Measurements from ENCODE around the gene GPSM1.

Gene GPSM1

DNA sequence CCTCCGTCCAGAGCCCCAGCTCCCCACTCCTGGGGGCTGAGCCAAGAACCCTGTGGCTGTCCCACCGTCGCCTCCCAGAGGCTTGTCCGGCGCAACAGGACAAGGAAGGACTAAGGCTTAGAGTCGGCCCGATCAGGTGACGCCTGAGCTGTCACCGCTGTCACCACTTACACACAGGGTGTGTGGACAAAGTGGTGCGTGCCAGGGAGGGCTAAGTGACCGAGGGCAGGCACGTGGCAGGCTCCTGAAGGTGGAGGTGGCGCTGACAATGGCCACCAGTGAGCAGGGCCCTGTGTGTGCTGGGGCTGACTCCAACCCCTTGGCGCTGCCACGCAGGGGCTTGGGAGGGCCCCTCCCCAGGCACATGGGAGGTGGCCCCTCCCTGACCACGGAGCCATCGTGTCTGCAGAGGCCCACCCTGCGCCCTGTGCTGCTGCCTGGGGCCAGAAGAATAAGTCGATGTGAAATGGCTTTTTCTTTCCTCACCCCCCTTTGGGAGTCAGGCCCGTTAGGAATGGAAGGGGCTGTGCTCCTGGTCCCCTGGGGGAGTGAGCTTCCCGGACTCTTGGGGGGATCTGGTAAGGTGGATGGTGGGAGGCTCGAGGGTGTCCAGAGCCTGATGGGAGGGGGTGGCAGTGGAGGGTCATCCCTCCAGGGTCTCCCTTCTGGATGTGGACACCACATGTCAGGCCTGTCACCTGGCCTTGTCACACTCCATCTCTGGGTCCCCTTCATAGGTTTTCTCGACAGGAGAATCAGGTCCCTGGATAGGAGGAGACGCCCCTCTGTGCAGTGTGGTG is 2.6 kb upstream of the GPSM1 start:
- FAIRE-seq (no peak), DNase-seq (ENCODE audit: insufficient read length, low spot score) (no peak)
- no peak for TF ChIP-seq POLR2A (IDR thresholded peaks at IDR 0.05; ENCODE audit: low read depth, low read length)

DNA sequence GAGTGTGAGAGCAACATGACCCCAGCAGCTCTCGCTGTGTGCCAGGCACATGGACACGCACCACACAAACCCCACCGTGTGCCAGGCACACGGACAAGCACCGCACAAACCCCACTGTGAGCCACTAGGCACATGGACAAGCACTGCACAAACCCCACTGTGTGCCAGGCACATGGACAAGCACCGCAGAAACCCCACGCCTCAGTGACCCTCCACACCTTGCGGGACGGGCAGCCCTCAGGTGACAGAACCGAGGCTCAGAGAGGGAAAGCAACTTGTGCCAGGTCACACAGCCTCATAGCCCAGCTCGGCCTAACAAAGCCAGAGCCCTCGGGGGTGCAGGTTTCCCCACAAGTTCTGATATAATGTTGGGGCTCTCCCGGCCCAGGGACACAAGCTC is 2.0 kb upstream of the GPSM1 start:
- FAIRE-seq, result no peak
- no peak for DNase-seq (ENCODE audit: insufficient read length, low spot score)
- no peak for TF ChIP-seq POLR2A (IDR thresholded peaks at IDR 0.05; ENCODE audit: low read depth, low read length)

DNA sequence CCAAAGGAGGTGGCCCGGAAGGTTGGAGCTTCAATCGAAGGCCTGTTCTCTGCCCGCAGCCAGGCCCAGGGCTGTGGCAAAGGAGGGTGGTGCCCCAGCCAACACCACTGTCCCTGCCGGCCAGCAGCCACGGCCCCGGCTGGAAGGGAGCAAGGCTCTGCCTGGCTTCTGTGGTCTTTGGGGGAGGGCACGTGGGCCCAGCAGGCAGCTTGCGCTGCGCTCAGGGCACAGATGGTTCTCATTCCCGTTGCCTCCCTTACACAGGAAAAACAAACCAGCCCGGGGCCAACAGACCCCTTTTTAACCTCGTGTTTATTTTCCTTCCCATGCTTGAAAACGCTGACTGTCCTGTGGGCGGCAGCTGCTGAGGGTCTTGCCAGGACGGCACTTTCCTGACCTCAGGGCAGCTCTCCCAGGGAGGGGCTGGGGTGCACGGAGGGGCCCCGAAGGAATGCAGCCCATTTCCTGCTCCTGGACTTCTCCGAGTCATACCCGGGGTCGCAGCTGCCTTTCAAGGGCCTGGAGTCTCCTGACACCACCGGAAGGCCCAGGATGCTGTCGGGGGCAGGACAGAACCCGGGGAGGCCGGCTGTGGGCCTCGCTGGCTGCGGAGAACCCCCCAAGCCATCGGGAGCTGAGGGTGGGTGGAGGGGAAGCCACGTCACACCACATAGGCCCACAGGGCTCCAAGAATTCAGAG is 1.1 kb upstream of the GPSM1 start:
- no peak for DNase-seq (ENCODE audit: insufficient read length, low spot score)
- no peak for TF ChIP-seq POLR2A (IDR thresholded peaks at IDR 0.05; ENCODE audit: low read depth, low read length)
- no peak for FAIRE-seq

DNA sequence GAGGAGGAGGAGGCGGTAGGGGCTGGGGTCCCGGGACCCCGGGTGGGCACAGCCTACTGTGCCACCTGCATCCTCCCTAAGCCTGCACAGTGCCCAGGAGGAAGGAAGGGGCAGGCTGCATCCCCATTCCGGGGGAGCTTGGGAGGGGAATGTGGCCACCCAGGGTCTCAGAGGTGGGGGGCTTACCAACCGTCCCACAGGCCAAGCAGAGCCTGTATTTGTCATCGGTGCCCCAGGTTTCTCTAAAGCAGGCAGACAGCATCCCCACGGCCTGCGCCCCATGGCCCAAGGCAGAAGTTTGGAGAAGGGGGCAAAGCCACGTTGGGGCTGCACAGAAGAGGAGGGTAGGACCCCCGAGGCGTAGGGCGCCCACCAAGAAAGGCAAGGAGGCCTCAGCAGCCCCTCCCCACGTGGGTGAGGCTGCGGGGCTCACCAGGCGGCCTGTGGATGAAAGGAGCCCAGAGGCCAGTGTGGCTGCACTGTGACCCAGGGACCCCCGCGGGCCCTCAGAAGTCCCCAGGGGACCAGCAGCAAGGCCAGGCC is 507 bp upstream of the GPSM1 start:
- FAIRE-seq (no peak), DNase-seq (ENCODE audit: insufficient read length, low spot score) (no peak)
- TF ChIP-seq POLR2A (IDR thresholded peaks at IDR 0.05; ENCODE audit: low read depth, low read length), result no peak

GRCh38 chr9:136328011-136328621 is 777 bp downstream of the GPSM1 start:
- no peak for TF ChIP-seq POLR2A (IDR thresholded peaks at IDR 0.05; ENCODE audit: low read depth, low read length)
- DNase-seq (ENCODE audit: insufficient read length, low spot score), result no peak
- FAIRE-seq, result no peak

- FAIRE-seq (no peak), DNase-seq (ENCODE audit: insufficient read length, low spot score) (no peak)
- TF ChIP-seq POLR2A (IDR thresholded peaks at IDR 0.05; ENCODE audit: low read depth, low read length), result no peak
Measured at GRCh38 chr9:136328622-136329041, 1.3 kb downstream of the GPSM1 start.

GRCh38 chr9:136329211-136329627 is 1.9 kb downstream of the GPSM1 start:
- FAIRE-seq (no peak), DNase-seq (ENCODE audit: insufficient read length, low spot score) (no peak)
- no peak for TF ChIP-seq POLR2A (IDR thresholded peaks at IDR 0.05; ENCODE audit: low read depth, low read length)

GRCh38 chr9:136329636-136330405 is 2.5 kb downstream of the GPSM1 start:
- FAIRE-seq (no peak), DNase-seq (ENCODE audit: insufficient read length, low spot score) (no peak)
- no peak for TF ChIP-seq POLR2A (IDR thresholded peaks at IDR 0.05; ENCODE audit: low read depth, low read length)

GRCh38 chr9:136330406-136330990 is 3.2 kb downstream of the GPSM1 start:
- TF ChIP-seq POLR2A (IDR thresholded peaks at IDR 0.05; ENCODE audit: low read depth, low read length), result no peak
- no peak for FAIRE-seq

GRCh38 chr9:136331030-136331429 is 3.7 kb downstream of the GPSM1 start:
- no peak for TF ChIP-seq POLR2A (IDR thresholded peaks at IDR 0.05; ENCODE audit: low read depth, low read length)
- no peak for FAIRE-seq
- no peak for DNase-seq (ENCODE audit: insufficient read length, low spot score)

More at GRCh38 chr9:136330406-136330990, 3.2 kb downstream of the GPSM1 start:
- DNase-seq (ENCODE audit: insufficient read length, low spot score), result no peak

DNA sequence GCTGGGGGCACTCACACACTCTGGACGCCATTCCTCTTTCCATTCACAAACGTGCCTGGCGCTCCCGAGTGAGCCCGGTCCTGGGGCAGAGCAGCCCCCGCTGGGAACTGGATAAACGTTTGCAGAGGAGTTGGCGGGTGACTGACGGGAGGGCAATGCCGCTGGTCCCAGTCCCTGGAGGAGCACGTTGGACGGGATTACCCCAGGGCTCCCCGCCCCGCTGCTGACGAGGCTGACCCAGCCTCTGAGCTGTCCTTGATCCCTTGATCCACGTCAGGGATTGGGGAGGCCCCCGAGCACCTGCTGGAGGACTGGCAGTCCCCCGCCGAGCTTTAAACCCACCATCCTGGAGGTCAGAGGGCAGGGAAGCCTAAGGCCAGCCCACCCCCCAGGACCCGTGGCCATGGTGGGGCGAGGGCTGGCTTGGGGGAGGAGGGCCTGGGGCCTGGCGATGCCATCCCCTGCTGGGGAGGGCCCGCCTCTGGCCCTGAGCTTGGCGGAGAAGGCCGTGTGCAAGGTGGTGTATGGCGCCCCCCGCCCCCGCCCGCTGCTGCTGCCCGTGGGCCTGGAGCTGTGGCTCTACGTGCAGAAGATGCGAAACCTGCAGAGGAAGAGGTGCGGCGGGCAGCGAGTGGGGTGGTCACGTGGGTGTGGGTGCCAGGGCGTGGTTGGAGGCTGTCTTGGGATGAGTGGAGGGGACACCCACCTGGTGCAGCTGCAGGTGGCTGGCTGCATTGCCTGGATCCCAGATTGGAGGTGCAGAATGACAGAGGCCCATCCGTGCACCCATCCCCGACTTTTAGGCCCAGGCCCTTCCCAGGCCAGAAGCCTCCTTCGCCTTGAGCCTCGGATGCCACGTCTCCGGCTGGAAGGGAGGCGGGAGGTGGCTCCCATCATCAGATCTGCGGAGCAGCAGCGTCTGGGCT is 4.5 kb downstream of the GPSM1 start:
- TF ChIP-seq POLR2A (IDR thresholded peaks at IDR 0.05; ENCODE audit: low read depth, low read length), result no peak
- FAIRE-seq (no peak), DNase-seq (ENCODE audit: insufficient read length, low spot score) (no peak)

GRCh38 chr9:136332482-136332983 is 5.2 kb downstream of the GPSM1 start:
- no peak for TF ChIP-seq POLR2A (IDR thresholded peaks at IDR 0.05; ENCODE audit: low read depth, low read length)
- FAIRE-seq (no peak), DNase-seq (ENCODE audit: insufficient read length, low spot score) (no peak)
